ENCODE data around the gene KRT84.

DNA sequence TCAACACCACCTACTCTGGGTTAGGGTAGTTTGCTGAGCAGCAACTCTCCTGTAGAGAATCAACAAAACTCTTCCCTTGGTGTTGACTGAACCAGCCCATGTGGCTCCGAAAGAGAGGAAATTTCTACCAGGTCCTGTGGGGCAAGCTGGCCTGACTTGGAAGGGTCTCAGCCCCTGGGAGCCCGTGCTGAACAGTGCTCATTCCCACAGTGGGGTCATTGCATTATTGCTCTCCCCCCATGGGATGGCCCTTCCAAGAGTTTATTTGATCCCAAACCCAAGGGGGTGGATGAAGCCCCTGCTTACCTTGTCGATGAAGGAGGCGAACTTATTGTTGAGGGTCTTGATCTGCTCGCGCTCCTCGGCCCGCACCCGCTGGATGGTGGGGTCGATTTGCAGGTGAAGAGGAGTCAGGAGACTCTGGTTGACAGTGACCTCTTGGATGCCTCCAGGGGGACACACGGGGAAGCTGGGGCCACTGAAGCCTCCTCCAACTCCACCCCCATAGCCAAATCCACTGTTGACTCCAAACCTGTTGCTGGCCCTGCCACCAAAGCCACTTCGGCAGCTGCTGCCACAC, 48.1 kb upstream of the KRT84 start:
- TF ChIP-seq CTCF (IDR thresholded peaks at IDR 0.05) = no peak
- TF ChIP-seq EZH2 (IDR thresholded peaks at IDR 0.05) = no peak
- no peak for TF ChIP-seq EZH2phosphoT487 (IDR thresholded peaks at IDR 0.05)

All from neural progenitor cell (in vitro differentiated cells).